ENCODE measurements around the gene TENM3.

- TF ChIP-seq POLR2A (IDR thresholded peaks at IDR 0.05) (no peak), CTCF (IDR thresholded peaks at IDR 0.05) (no peak)
These were observed 523.0 kb downstream of the TENM3 start for GRCh38 chr4:182765987-182766856.

All from lower leg skin (tissue), 3 donors.